Uterus (tissue), 4 donors: ENCODE measurements around the gene TTC8. TPM values are rescaled to one million over a fixed set of nuclear protein-coding genes. Genes with fewer than 3 reads are reported as not detected.
A peak's percentile ranks its signal among the peaks of the same experiment; 100 is the strongest.

ENCODE experiments used
- DNase-seq, 2 donors: peaks; one replicate each; pipeline ENCODE4 v3.0.0-alpha.2; 2019 to 2020
- H3K27ac ChIP-seq, 2 donors: fragments of 200-600 bp; sonication (generic); 1 replicate in 1 of 2; 2 replicates in 1 of 2; pipeline ENCODE4 v1.5.1; 2016 to 2018
- H3K27me3 ChIP-seq, 2 donors: fragments of 200-600 bp; sonication (generic); one replicate each; pipeline ENCODE4 v1.5.1; 2018 to 2019; ENCODE audit warnings: control low read depth in 1 of 2
- H3K36me3 ChIP-seq, 2 donors: fragments of 200-600 bp; sonication (generic); one replicate each; pipeline ENCODE4 v1.5.1; 2019; ENCODE audit warnings: control low read depth in 1 of 2
- H3K4me1 ChIP-seq, 2 donors: fragments of 200-600 bp; sonication (generic); one replicate each; pipeline ENCODE4 v1.5.1; 2018 to 2019; ENCODE audit warnings: control low read depth in 1 of 2
- H3K4me3 ChIP-seq, 2 donors: fragments of 200-600 bp; sonication (generic); 1 replicate in 1 of 2; 2 replicates in 1 of 2; pipeline ENCODE4 v1.5.1; 2018 to 2019; ENCODE audit warnings: mild to moderate bottlenecking in 1 of 2
- H3K9me3 ChIP-seq, 2 donors: fragments of 200-600 bp; sonication (generic); one replicate each; pipeline ENCODE4 v1.5.1; 2019; ENCODE audit warnings: control low read depth in 1 of 2
- CTCF ChIP-seq, 4 experiments: fragments of 200-600 bp in 2 of 4; fragments of 450-650 bp in 2 of 4; sonication (generic) in 2 of 4; IDR thresholded peaks; one replicate each; pipeline ENCODE4 v1.5.1; 2016 to 2019; ENCODE audit warnings: antibody characterized with exemption in 4 of 4, mild to moderate bottlenecking in 2 of 4, moderate library complexity in 1 of 4
- POLR2A ChIP-seq, 2 donors: fragments of 450-650 bp; IDR thresholded peaks; one replicate each; pipeline ENCODE4 v1.6.1; 2016; ENCODE audit warnings: antibody characterized with exemption in 2 of 2, mild to moderate bottlenecking in 1 of 2, moderate library complexity in 1 of 2
- intact Hi-C: fragments of 100-400 bp; cut with DNase I; formaldehyde crosslinking; loops from one replicate; pipeline ENCODE4 v1.15.1; 2023; ENCODE audit warnings: low total_unique reads
- total RNA-seq, 4 donors: library from RNA; depleted of rRNA in 3 of 4; stranded (reverse); fragments of >200 nt in 3 of 4; gene quantifications; one replicate each; pipeline versions ENCODE4 v1.1.0 to v1.2.4, GENCODE V29; 2014 to 2023
- donor health status: DM: yes; HTN: yes; CAD: no.

Gene TTC8
- total RNA-seq, 4 donors from 2014 or later, result 9.7 to 340 (median 31.7) TPM

GRCh38 chr14:88790501-88791251 is 33.8 kb upstream of the TTC8 start:
- intact Hi-C loops, result no loop called here
- no peaks in the 10 kb centered on the region for H3K9me3 ChIP-seq
- TF ChIP-seq CTCF (IDR thresholded peaks at IDR 0.05) (no peak), POLR2A (IDR thresholded peaks at IDR 0.05) (no peak)
- no peak for DNase-seq
- no peaks in the 10 kb centered on the region for H3K27me3 ChIP-seq
- H3K4me3 ChIP-seq, result no peak overlapping the region
- no peaks in the 10 kb centered on the region for H3K36me3 ChIP-seq
- H3K27ac ChIP-seq, result no peak overlapping the region
- H3K4me1 ChIP-seq, result peaks cover 2 to 3% of the 10 kb centered on the region in 2 donors

GRCh38 chr14:88791252-88791621 is 33.2 kb upstream of the TTC8 start:
- H3K9me3 ChIP-seq, result no peaks in the 10 kb centered on the region
- H3K4me1 ChIP-seq, result peaks cover 2 to 3% of the 10 kb centered on the region in 2 donors
- TF ChIP-seq CTCF (IDR thresholded peaks at IDR 0.05) (no peak), POLR2A (IDR thresholded peaks at IDR 0.05) (no peak)
- no peaks in the 10 kb centered on the region for H3K36me3 ChIP-seq
- H3K27me3 ChIP-seq, result no peaks in the 10 kb centered on the region
- intact Hi-C loops, result no loop called here
- H3K27ac ChIP-seq, result no peak overlapping the region
- DNase-seq, result no peak
- peak overlapping the region in 1 of 2 donors; percentile 85 for H3K4me3 ChIP-seq

- H3K4me1 ChIP-seq, result peaks cover 2 to 3% of the 10 kb centered on the region in 2 donors
- intact Hi-C loops, result no loop called here
- no peaks in the 10 kb centered on the region for H3K27me3 ChIP-seq
- peak overlapping the region; percentile 32 to 85 for H3K4me3 ChIP-seq
- peak; percentile 17 to 22 for DNase-seq
- H3K27ac ChIP-seq, result peak overlapping the region; percentile 49 to 85
- no peaks in the 10 kb centered on the region for H3K36me3 ChIP-seq
- no peaks in the 10 kb centered on the region for H3K9me3 ChIP-seq
- TF ChIP-seq CTCF (IDR thresholded peaks at IDR 0.05) (no peak), POLR2A (IDR thresholded peaks at IDR 0.05) (no peak)
Observed at GRCh38 chr14:88791629-88792472, 32.6 kb upstream of the TTC8 start.

GRCh38 chr14:88792473-88793258 is 31.8 kb upstream of the TTC8 start, which contains the start of gene EML5:
EML5 (minus strand) TSS chr14:88792953; CDS start chr14:88792503, 450 bp downstream.
- peaks cover 2 to 3% of the 10 kb centered on the region in 2 donors for H3K4me1 ChIP-seq
- H3K9me3 ChIP-seq, result no peaks in the 10 kb centered on the region
- intact Hi-C loops, result no loop called here
- H3K4me3 ChIP-seq, result peak within 1 kb of the TSS; percentile 32 to 85
- peak; percentile 76 to 82 for DNase-seq
- H3K36me3 ChIP-seq, result no peaks in the 10 kb centered on the region
- peak within 1 kb of the TSS; percentile 49 to 85 for H3K27ac ChIP-seq
- TF ChIP-seq POLR2A (IDR thresholded peaks at IDR 0.05) (peak in 1 of 2 donors; percentile 34), CTCF (IDR thresholded peaks at IDR 0.05) (peak in 3 of 4 experiments; percentile 24 to 55 (median 25))
- H3K27me3 ChIP-seq, result no peaks in the 10 kb centered on the region
